Gastroesophageal sphincter (tissue), 4 donors: ENCODE data around the gene FBXO4. TPM values are rescaled to one million over a fixed set of nuclear protein-coding genes. Genes with fewer than 3 reads are reported as not detected.

ENCODE experiments used
- ATAC-seq: fragments of 150-250 bp; one replicate; pipeline ENCODE4 v1.9.1; 2016; ENCODE audit warnings: mild to moderate bottlenecking, moderate library complexity
- H3K27ac ChIP-seq, 4 donors: fragments of 200-600 bp; sonication (generic) in 3 of 4; 1 replicate in 3 of 4; 2 replicates in 1 of 4; pipeline ENCODE4 v1.5.1; 2016 to 2019
- H3K27me3 ChIP-seq: fragments of 200-600 bp; sonication (generic); one replicate; pipeline ENCODE4 v1.5.1; 2019
- H3K36me3 ChIP-seq, 2 donors: fragments of 200-600 bp; sonication (generic); one replicate each; pipeline ENCODE4 v1.5.1; 2019; ENCODE audit warnings: control low read depth in 1 of 2
- H3K4me1 ChIP-seq, 3 donors: fragments of 200-600 bp; sonication (generic); 1 replicate in 2 of 3; 2 replicates in 1 of 3; pipeline ENCODE4 v1.5.1; 2016 to 2019; ENCODE audit warnings: control low read depth in 2 of 3
- H3K4me3 ChIP-seq, 2 donors: fragments of 200-600 bp; sonication (generic); one replicate each; pipeline ENCODE4 v1.5.1; 2019; ENCODE audit warnings: mild to moderate bottlenecking in 1 of 2, moderate library complexity in 1 of 2
- H3K9me3 ChIP-seq, 3 donors: fragments of 200-600 bp; sonication (generic); one replicate each; pipeline ENCODE4 v1.5.1; 2017 to 2019; ENCODE audit warnings: control low read depth in 2 of 3
- EP300 ChIP-seq: sonication (generic); formaldehyde crosslinking; IDR thresholded peaks from one replicate; pipeline ENCODE4 v1.6.1; 2017; ENCODE audit warnings: antibody characterized with exemption, mild to moderate bottlenecking
- POLR2A ChIP-seq, 2 donors: fragments of 450-650 bp; IDR thresholded peaks; one replicate each; pipeline ENCODE4 v1.6.1; 2017; ENCODE audit warnings: antibody characterized with exemption in 2 of 2, mild to moderate bottlenecking in 2 of 2, moderate library complexity in 1 of 2
- POLR2AphosphoS5 ChIP-seq: sonication (generic); formaldehyde crosslinking; IDR thresholded peaks from one replicate; pipeline ENCODE4 v1.6.1; 2017; ENCODE audit warnings: antibody characterized with exemption
- WGBS, 2 donors: methylation state at CpG; one replicate each; pipeline ENCODE4 v1.1.5; 2018; ENCODE audit warnings: low coverage in 1 of 2; 5-methylcytosine and 5-hydroxymethylcytosine counted together
- small RNA-seq, 4 donors: library from RNA; depleted of rRNA; stranded (forward); fragments of <200 nt; gene quantifications; one replicate each; pipeline ENCODE3, GENCODE V24; 2016
- total RNA-seq, 4 donors: library from RNA; depleted of rRNA; stranded (reverse); fragments of >200 nt; gene quantifications; one replicate each; pipeline ENCODE4 v1.1.0, GENCODE V29; 2016
- TF ChIP-seq, protein P1 (sequence below), 4 experiments: fragments of 200-600 bp in 2 of 4; fragments of 450-650 bp in 2 of 4; sonication (generic) in 1 of 4; IDR thresholded peaks; one replicate each; pipeline ENCODE4 v1.5.1; 2017 to 2019; ENCODE audit warnings: antibody characterized with exemption in 4 of 4, mild to moderate bottlenecking in 2 of 4, moderate library complexity in 2 of 4

The FBXO4 gene
- total RNA-seq, 4 donors from 2014 or later = 6.3 to 9.6 (median 7.9) TPM

GRCh38 chr5:41983284-41983683, 58.2 kb downstream of the FBXO4 start:
- H3K27ac ChIP-seq = no peak overlapping the region
- TF ChIP-seq, protein P1, sequence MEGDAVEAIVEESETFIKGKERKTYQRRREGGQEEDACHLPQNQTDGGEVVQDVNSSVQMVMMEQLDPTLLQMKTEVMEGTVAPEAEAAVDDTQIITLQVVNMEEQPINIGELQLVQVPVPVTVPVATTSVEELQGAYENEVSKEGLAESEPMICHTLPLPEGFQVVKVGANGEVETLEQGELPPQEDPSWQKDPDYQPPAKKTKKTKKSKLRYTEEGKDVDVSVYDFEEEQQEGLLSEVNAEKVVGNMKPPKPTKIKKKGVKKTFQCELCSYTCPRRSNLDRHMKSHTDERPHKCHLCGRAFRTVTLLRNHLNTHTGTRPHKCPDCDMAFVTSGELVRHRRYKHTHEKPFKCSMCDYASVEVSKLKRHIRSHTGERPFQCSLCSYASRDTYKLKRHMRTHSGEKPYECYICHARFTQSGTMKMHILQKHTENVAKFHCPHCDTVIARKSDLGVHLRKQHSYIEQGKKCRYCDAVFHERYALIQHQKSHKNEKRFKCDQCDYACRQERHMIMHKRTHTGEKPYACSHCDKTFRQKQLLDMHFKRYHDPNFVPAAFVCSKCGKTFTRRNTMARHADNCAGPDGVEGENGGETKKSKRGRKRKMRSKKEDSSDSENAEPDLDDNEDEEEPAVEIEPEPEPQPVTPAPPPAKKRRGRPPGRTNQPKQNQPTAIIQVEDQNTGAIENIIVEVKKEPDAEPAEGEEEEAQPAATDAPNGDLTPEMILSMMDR (IDR thresholded peaks at IDR 0.05) = no peak
- TF ChIP-seq EP300 (no peak), POLR2AphosphoS5 (no peak), POLR2A (IDR thresholded peaks at IDR 0.05) (no peak)
- ATAC-seq = no peak
- H3K27me3 ChIP-seq = no peaks in the 10 kb centered on the region
- peaks cover 0 to 7% (median 0%) of the 10 kb centered on the region in 3 donors for H3K9me3 ChIP-seq
- no peak overlapping the region for H3K4me3 ChIP-seq
- H3K4me1 ChIP-seq = no peaks in the 10 kb centered on the region
- no peaks in the 10 kb centered on the region for H3K36me3 ChIP-seq

DNA sequence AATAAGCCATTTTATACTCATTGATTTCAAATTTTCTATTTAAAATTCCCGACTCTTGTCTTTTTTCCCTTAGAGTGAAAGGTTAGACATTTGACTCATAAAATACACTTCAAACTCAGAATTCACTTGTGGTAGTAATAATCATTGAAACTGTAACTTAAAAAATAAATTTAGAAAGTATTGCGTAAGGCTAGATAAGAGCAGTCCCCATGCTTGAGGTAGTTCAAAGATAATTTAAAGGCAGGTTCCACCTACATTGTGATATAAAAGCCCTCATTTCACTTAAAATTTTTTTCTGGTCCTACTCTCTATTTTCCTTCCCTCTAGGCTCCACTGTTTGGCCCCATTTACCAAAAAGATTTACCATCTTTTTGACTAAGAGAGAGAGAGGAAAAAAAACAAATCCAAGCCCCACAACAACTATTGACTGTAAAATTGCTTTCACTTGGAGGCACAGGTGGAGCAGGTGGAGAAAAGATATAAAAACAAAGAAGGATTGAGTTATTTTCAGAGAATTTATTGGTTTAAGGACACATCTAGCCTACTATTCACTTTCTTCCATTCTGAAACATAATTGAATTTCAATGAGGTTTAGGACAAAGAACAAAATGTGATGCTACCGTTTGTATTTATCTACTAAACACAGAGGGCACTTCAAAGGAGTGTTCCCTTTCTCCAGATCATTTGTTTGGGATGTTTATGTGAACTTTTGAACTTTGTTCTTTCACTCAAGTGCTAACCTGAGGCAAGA, 61.0 kb downstream of the FBXO4 start:
- WGBS, 2 donors = 58 to 74% methylated on average over 3 of the region's 3 CpGs
- H3K4me1 ChIP-seq = no peaks in the 10 kb centered on the region
- no peaks in the 10 kb centered on the region for H3K27me3 ChIP-seq
- H3K9me3 ChIP-seq = peaks cover 0 to 7% (median 0%) of the 10 kb centered on the region in 3 donors
- ATAC-seq = no peak
- TF ChIP-seq, protein P1 (IDR thresholded peaks at IDR 0.05) = no peak
- TF ChIP-seq EP300 (no peak), POLR2A (IDR thresholded peaks at IDR 0.05) (no peak), POLR2AphosphoS5 (no peak)
- no peaks in the 10 kb centered on the region for H3K36me3 ChIP-seq
- H3K27ac ChIP-seq = no peak overlapping the region
- H3K4me3 ChIP-seq = no peak overlapping the region

Small RNAs within 50 kb of the gene (small RNA-seq; reads per million reads assigned to genes)
- 0 reads per million in 4 donors for gene RF00019

Other genes with a start within 250 kb of the FBXO4 start
- 10 to 100 TPM; 38.5 to 63.5 (median 42.1) TPM for gene OXCT1, start 54.9 kb upstream of the FBXO4 start, total RNA-seq
- gene RIMOC1, start 20.9 kb upstream of the FBXO4 start, total RNA-seq = 10 to 100 TPM; 21.7 to 26.3 (median 24.1) TPM